Mesothelial cell of epicardium (in vitro differentiated cells): ENCODE measurements around the gene LY6G5B. TPM values are rescaled to one million over a fixed set of nuclear protein-coding genes. Genes with fewer than 3 reads are reported as not detected.

ENCODE experiments used
- DNase-seq, 2 experiments: peaks; one replicate each; pipeline ENCODE4 v3.0.0; 2021; ENCODE audit warnings: low spot score in 2 of 2; ENCODE audit not compliant: unreplicated experiment in 2 of 2
- H3K27ac Mint-ChIP-seq: 2 replicates; pipeline ENCODE4 v1.8.0; 2021; ENCODE audit warnings: mixed read lengths
- H3K27me3 Mint-ChIP-seq: 2 replicates; pipeline ENCODE4 v1.8.0; 2021; ENCODE audit warnings: low read depth, mixed read lengths
- H3K36me3 Mint-ChIP-seq: 2 replicates; pipeline ENCODE4 v1.8.0; 2021; ENCODE audit warnings: mixed read lengths
- H3K4me1 Mint-ChIP-seq: 2 replicates; pipeline ENCODE4 v1.8.0; 2021; ENCODE audit warnings: mixed read lengths
- H3K4me3 Mint-ChIP-seq: 2 replicates; pipeline ENCODE4 v1.8.0; 2021; ENCODE audit warnings: mild to moderate bottlenecking, moderate library complexity, mixed read lengths
- H3K9me3 Mint-ChIP-seq: 2 replicates; pipeline ENCODE4 v1.8.0; 2021; ENCODE audit warnings: mixed read lengths
- total RNA-seq: library from RNA; stranded (reverse); gene quantifications from 3 replicates; pipeline ENCODE4 v1.2.1, GENCODE V29; 2021
- TF ChIP-seq, protein P1 (sequence below): fragments of 200-600 bp; sonication (generic); IDR thresholded peaks from one replicate; pipeline ENCODE4 v1.5.0; 2021; ENCODE audit warnings: antibody characterized with exemption; ENCODE audit not compliant: unreplicated experiment

Gene LY6G5B
- total RNA-seq, 1 donor from 2014 or later, result 36.5 TPM

DNA sequence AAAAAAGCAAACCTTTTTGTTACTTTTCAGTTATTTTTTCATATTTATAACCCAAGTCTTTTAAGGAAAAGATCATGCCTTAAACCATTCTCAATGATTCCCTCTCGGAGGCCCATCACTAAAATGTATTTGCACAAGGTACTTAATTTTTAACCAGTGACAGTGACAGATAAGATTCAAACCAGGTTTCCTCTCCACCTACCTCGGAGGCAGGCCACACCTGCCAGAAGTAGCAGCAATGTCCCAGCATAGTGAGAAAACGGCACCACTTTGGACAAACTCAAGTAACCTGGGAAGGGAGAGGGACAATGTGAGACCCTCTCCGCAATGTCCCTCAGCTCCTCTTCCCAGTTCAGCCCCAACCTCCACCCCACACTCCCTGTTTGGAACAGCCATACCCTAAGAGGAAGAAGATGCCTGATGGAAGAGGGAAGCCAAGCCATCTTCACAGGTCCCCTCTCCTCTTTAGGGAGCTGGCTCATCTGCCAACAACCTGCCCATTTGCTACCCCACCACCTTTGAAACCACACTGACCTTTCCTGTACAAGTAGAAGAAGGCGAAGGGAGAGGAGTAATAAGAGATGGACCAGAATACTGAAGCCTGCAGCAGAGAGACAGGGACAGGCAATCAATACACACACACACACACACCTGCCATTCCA is 31.1 kb downstream of the LY6G5B start:
- Mint-ChIP-seq H3K36me3 (peaks cover 6% of the 10 kb centered on the region), H3K4me3 (peak overlapping the region; percentile 97), H3K27ac (peak overlapping the region; percentile 19), H3K4me1 (peaks cover 28% of the 10 kb centered on the region), H3K27me3 (no peaks in the 10 kb centered on the region), H3K9me3 (no peaks in the 10 kb centered on the region)
- DNase-seq, result no peak
- TF ChIP-seq, protein P1, sequence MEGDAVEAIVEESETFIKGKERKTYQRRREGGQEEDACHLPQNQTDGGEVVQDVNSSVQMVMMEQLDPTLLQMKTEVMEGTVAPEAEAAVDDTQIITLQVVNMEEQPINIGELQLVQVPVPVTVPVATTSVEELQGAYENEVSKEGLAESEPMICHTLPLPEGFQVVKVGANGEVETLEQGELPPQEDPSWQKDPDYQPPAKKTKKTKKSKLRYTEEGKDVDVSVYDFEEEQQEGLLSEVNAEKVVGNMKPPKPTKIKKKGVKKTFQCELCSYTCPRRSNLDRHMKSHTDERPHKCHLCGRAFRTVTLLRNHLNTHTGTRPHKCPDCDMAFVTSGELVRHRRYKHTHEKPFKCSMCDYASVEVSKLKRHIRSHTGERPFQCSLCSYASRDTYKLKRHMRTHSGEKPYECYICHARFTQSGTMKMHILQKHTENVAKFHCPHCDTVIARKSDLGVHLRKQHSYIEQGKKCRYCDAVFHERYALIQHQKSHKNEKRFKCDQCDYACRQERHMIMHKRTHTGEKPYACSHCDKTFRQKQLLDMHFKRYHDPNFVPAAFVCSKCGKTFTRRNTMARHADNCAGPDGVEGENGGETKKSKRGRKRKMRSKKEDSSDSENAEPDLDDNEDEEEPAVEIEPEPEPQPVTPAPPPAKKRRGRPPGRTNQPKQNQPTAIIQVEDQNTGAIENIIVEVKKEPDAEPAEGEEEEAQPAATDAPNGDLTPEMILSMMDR, result no peak

DNA sequence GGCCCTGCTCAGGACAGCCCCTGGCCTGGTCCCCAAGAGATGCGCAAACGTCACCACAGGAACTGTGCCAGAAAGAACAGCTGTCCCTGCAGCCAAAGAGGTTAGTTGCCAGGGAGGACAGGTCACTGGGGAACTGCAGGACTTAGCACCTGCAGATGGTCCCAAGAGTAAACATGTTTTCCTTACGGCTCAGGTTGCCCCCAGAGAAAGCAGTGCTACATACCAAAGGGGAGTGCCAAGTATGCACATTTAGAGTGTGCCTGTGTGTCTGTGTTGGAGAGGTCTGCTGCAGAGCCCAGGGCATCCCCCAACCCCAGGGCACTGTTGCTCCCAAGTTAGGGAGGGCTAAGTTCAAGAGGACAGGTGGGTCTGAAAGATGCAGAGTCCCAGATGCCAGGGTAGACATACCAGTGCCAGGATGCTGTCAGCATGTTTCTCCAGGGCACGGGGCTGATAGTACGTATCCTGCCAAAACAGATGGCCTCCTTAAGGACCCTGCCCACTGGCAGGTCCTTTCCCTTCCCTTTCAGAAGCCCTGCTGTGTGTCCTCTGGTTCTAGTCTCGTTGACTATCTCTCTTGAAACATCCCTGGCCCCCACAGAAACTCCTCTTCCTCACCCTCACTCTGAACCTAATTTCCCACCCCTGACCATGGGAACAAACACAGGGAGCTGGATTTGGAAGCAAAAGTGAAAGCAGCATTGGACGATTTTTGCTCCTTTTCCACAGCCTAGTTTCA is 32.1 kb downstream of the LY6G5B start:
- TF ChIP-seq, protein P1, result no peak
- peak overlapping the region; percentile 97 for H3K4me3 Mint-ChIP-seq
- H3K9me3 Mint-ChIP-seq, result no peaks in the 10 kb centered on the region
- peak overlapping the region; percentile 99 for H3K27ac Mint-ChIP-seq
- H3K36me3 Mint-ChIP-seq, result peaks cover 6% of the 10 kb centered on the region
- no peak for DNase-seq
- no peaks in the 10 kb centered on the region for H3K27me3 Mint-ChIP-seq
- peaks cover 26% of the 10 kb centered on the region for H3K4me1 Mint-ChIP-seq

DNA sequence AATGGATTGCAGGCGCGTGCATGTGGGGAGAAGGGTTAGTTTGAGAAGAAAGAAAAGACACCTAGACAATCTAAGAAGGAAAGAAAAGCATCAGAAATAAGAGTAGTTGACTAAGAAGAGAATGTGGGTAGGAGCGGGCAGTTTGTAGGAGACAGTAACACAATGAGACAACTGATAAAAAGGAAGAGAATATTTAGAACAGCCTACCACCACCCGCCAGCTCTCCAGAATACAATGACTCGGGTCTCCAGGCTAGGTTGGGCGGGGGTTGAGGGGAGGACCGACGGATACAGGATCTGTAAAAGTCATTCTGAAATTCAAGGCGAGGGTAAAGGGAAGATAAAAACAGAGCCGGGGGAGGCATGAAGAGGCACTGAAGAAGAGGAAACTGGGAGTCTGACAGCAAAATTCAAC is 32.6 kb downstream of the LY6G5B start:
- Mint-ChIP-seq H3K4me3 (peak overlapping the region; percentile 97), H3K27ac (peak overlapping the region; percentile 99), H3K9me3 (no peaks in the 10 kb centered on the region), H3K4me1 (peaks cover 22% of the 10 kb centered on the region), H3K36me3 (peaks cover 2% of the 10 kb centered on the region), H3K27me3 (no peaks in the 10 kb centered on the region)
- TF ChIP-seq, protein P1, result no peak
- no peak for DNase-seq

DNA sequence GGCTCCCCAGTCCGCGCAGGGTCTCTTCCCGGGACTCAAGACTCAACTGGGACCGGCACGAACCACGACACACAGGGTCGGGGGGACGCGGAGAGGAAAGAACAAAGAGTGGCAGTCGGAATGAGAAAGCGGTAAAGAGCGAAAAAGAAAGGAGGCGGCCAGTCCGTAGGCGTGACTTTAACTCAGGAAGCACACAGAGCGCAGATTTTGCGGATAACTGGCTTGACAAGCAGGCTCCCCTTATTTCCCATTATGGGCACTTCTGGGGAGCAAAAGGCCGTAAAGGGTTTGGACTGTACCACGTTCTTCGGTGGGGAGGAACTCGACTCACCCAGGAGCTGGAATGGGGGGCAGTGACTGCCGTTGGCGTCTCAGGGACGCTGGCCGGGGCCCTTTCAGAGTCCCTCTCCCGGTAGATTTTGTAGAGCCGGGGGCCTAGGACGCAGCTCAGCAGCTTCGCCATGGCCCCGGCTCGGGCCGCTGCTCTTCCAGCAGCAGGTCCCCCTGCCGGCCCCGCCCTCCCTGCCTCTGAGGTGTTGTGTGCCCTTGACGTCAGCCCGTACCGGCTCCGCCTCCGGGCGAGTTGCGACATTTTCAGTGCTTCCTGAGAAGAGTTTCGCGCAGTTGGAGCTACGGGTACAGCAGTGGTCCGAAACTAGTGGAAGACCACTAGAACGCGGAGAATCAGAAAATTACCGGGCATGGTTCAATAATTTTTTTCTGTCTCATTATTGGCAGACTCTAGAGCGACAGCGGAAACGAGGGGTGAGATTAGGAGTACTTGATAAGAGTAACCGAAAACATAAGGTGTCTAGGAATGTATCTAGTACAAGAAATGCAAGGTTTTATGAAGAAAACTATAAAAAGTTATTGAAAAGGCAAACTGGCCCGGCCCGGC is 33.3 kb downstream of the LY6G5B start, which contains the start of gene ABHD16A:
TSS of gene ABHD16A (minus strand) at position 506 of the 898 bp plus-strand sequence. CDS start at position 463, 43 bp downstream.
- Mint-ChIP-seq H3K27ac (peak within 1 kb of the TSS; percentile 99), H3K27me3 (no peaks in the 10 kb centered on the region), H3K9me3 (no peaks in the 10 kb centered on the region), H3K4me3 (peak within 1 kb of the TSS; percentile 97), H3K36me3 (peaks cover under 1% of the 10 kb centered on the region), H3K4me1 (peaks cover 19% of the 10 kb centered on the region)
- peak; percentile 94 to 98 for DNase-seq
- TF ChIP-seq, protein P1, result no peak

DNA sequence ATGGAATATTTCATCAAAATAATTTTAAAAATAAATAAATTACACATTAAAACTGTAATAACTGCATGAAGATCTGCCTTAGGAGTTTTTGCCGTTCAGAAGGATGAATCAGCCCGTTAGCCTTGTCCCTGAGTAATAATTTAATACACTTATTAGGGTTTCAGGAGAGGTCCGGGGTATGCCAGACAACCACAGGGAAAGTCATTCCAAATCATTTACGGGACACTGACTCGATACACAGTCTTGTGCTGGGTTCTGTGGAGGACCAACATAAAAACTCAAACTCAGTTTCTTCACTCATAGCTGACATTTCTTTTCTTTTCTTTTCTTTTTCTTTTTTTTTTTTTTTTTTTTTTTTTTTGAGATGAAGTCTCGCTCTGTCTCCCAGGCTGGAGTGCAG is 36.2 kb downstream of the LY6G5B start:
- no peak for DNase-seq
- Mint-ChIP-seq H3K4me1 (peaks cover 15% of the 10 kb centered on the region), H3K36me3 (no peaks in the 10 kb centered on the region), H3K9me3 (no peaks in the 10 kb centered on the region), H3K4me3 (no peak overlapping the region), H3K27me3 (no peaks in the 10 kb centered on the region), H3K27ac (no peak overlapping the region)
- TF ChIP-seq, protein P1, result no peak
